ENCODE measurements around the gene DUSP7.

Gene DUSP7

GRCh38 chr3:52056521-52056967 is at the start of gene DUSP7:
Gene DUSP7 (minus strand): TSS chr3:52056571. CDS start chr3:52056366, 205 bp downstream.
- no peak for DNase-seq

DNA sequence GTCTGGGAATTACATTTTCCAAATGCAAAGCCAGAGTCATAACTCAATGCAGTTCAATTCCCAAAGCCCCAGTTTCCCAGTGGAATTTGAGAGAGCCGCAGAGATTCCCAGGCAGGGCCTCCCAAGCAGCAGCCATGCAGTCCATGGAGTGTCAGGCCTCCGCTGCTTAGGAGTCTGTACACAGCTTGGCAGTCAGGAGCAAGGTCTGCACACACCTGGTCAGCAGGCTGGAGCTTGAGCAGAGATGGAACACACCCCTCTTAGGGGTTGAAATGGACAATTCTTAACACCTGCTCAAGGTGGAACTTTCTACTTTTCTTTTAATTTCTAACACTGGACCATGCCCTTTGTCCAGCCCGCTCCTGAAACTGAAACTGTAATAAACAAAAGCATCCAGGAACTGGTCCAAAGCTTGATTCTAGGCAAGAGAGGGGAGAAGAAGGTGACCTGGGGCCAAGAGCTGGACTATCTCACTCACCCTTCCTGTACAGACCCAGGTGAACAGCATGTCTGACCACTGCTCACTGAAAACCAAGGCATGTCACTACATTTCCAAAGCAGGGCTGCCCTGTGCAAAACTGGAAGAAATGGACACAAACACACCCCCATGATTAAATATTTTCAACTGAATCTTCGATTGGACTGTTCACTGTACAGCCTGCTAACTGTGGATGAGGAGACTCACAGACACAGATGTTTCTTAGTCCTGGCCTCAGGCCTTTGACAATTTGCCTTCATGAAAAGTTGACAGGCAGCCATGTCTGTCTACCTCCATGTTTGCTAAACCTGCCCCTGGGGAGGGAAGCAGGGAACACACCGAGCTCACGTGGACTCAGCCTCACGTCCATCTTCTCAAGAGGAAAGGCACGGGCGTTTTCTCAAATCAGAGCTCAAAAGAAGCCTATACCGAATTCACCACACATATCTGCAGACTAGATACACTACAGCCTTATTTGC is 48.6 kb upstream of the DUSP7 start:
- no peak for DNase-seq

GRCh38 chr3:52102934-52103333 is 46.6 kb upstream of the DUSP7 start:
- DNase-seq = no peak

DNA sequence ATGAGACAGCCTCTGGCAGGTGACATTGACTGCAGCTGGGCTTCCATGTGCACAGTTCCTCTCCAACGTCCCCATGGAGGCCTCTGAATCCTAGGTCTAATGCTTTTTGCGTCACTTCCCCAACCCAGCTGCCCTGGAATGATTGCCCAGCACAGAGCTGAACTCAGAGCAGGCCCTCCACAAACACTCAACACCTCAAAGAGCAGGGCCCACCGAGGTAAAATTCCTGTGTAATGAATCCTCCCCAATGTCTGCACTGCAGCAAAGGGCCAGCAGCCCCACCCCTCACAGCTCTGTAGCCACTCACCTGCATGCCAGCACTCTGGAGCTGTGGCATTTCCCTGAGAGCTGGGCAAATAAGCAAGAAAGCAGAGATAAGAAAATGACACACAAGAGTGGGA is 42.6 kb upstream of the DUSP7 start:
- no peak for DNase-seq

DNA sequence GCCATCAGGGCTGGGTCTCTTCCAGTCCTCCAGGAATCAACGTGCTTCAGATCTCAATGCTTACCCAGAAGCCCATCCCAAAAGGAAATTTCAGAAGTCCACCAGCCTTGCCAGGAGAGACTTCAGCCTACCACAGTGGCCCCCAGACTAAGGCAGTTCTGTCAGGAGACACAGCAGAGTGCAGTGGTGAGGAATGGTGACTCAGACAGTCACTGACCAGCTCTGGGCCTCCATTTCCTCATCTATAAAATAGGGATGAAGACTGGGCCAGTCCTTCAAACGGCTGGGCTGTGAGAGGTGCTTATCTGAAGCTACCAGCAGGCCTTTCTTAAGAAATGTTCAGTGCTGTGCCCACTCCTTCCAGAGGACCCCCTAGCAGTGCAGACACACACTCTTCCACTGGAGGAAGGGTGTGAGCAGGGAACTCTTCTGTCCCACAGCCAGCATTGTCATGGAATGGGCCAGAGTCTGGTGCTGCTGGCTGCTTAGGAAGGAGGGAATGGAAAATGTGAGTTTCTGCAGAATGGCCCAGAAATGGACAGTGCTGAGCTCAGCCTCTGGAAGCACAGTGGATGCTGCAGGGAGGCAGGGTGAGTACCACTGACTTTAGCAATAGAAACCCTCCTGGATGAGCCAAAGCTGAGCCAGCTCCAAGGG is 41.6 kb upstream of the DUSP7 start:
- DNase-seq = no peak

DNA sequence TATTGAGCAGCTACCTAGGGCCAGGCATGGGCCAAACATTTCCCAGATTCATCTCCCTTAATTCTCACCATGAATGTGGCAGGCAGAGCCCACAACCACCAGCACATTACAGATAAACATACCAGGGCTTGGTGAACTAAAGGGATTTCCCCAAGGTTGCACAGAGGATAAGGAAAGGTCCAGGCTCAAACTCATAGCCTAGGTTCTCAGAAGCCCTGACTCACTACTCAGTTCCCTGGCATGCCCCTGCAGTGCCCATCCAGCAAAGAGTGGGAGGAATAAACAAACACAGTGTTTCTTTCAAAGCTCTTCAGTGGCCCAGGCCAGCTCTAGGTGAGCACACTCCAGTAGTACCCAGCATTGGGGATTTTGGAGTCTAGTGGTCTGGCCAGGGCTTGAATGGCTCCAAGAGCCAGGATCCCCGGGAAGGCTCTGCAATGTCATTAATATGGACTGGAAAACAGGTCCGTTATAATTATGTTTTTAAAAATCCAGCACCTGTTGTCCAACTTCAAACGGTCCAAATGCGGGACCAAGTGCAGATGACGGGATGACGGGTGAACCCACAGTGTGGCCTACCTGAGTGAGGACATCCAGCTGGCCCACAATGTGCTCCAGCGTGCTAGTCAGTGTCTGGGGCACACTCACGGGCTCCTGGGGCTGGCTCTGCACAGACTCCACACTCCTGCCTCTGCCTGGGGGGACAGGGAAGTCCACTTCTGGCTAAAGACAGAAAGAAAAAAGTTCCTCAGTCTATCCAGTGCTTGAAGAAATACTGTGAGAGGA is 39.8 kb upstream of the DUSP7 start:
- no peak for DNase-seq

DNA sequence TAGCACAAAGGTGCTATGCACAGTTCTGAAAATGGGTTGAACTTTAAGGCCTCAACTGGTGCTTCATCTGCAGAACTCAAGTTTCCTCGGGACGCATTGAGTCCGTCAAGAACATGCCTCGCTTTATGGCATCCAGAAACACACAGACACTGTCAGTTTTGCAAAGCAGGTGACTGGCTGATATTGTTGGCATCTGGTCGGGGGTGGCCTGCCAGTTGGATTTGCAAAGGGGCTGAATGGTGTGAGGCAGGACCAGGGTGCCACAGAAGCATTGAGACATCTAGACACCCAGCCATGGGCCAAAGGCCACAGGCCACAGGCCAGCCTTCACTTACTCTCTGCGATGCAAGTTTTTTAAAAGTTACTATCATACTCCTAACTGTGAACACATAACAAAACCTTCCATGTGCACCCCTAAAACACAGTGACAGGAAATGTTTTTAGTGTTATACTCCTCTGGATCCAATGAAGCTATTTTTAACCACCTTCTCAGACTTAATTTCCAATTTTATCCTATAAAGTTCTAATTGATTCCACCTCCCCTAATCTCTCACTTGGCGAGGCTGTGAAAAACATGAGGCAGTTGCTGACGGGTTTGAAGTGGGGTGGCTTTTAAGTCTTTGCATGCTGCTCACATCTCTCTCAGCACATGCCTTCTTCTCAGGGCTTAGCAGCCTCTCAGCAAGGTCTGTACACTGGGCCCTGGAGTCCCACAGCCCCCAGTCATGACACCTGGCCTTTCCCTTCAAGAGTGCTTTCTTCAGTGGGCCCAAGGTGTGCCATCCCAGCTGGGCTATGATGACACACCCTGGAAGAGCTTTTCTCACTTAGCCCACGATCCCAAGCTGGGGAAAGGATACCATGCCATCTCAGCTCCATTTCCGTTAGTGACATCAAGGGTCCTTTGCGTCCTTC is 38.5 kb upstream of the DUSP7 start:
- DNase-seq = no peak

DNA sequence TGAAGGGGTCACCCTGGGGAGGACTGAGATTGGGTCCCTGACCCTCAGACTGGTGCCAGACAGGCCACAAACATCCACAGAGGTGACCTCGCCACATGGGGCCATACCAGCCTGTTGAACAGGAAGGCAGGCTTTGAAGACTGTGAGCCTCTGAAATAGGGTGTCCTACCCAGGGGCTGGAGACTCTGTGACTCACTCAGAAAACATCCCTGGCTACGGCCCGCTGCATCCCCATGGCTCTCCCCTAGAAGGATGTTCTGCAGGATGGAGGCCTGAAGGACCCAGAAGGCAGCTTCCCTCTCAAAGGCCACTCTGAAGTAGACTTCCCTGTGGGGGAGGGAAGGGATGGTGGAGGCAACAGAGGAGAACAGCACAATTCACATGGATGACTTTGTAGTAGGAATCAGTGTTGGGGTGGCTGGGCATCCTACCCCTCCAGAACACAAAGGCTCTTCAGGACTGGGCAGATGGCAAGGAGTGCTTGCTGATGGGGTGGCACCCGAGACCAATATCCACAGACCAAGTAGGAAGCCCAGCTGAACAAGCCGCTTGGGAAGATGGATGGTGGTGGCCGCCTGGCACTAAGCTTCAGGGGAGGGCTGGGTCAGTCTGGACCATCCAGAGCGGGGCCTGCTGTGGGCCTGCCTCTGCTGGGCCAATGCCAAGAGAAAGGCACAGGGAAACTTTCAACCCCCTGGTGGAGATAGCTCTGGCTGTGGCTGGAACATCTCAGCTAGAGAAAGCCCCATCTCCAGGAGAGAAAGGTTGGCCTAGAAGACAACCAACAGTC is 37.6 kb upstream of the DUSP7 start:
- no peak for DNase-seq

GRCh38 chr3:52092891-52093290 is 36.5 kb upstream of the DUSP7 start:
- DNase-seq = no peak

DNA sequence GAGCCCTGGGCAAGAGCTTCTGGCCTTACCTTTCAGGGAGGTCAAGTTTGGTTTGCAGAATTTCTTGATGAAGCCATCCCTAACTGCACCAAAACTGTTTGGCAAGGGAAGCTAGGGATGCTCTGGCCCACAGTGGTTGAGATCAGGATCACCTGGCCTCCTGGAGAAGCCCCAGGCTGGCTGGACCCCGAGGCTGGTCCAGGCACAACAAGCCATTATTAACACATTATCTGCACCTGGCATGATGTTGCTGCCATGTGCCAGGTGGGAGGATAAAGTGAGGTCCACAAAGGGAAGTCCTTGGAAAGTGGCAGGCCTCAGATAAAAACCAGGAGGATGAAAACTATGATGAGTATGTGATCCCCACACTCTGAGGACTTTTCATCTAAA is 35.9 kb upstream of the DUSP7 start:
- no peak for DNase-seq

- DNase-seq = no peak
Observed at GRCh38 chr3:52091586-52092270, 35.4 kb upstream of the DUSP7 start.

DNA sequence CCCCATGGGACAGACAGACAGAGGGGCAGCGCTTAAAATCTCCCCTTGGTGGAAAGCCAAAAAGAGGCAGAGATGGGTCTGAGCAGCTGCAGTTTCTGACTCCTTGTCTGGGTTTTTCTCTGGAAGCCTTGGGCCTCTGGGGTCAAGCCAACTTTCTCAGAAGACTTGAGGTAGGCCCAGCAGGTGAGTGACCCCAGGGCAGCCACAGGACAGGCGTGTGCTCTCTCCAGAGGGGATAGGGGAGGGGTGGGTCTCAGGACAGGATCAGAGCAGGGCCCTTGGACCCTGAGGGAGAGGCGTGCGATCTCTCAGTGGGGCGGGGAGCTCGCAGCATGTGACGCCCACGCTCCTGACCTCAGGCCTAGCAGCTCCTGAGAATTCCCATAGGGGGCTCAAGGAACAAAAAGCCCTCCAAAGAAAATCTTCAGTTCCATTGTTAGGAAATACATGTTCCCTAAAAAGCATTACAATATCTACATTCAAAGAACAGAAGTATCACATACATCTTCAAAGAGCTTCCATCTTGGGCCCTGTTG is 34.6 kb upstream of the DUSP7 start:
- DNase-seq = no peak

GRCh38 chr3:52090131-52090932 is 34.0 kb upstream of the DUSP7 start:
- DNase-seq = no peak

- no peak for DNase-seq
Observed at GRCh38 chr3:52089691-52090090, 33.3 kb upstream of the DUSP7 start.

DNA sequence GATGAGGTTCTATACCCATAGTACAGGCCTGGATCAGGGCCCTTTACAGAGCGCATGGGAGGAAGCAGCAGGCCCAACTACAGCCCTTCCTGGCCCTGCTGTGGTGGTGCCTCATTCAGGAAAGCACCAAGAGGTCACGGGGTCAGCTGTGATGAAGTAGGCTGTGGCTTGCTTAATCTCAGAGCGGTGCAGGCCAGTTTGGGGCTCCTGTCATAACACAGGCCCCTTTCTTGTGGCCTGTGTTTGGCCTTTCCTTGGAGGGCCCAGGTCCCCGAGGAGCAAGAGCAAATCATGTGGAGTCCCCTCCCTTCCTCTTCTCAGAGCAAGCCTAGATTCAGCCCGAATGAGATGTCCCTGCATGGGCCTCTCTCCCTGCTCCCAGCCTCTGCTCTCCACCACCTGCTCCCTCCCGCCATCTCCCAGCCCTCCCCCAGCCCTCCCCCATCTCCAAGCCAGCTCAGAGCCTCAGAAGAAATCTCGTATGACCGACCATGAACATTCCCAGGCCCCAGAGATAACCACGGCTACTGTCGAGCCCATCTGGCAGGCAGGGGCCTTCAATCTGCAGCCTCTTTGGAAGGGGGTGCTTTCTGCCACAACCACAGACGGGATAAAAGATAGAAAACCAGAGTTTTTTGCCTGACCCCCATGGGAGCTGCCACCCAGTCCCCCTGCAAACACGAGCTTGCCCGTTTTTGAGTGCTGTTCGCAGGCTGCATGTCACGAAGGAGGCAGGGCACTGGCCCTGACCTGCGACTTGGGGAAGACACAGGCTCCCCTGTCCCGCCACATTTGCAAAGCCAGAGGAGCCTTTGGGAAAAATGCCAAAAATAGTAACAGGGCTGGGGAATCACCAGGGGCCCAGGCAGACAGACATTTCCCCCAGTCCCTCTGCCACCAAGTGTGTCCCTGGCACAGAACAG is 32.3 kb upstream of the DUSP7 start:
- no peak for DNase-seq

DNA sequence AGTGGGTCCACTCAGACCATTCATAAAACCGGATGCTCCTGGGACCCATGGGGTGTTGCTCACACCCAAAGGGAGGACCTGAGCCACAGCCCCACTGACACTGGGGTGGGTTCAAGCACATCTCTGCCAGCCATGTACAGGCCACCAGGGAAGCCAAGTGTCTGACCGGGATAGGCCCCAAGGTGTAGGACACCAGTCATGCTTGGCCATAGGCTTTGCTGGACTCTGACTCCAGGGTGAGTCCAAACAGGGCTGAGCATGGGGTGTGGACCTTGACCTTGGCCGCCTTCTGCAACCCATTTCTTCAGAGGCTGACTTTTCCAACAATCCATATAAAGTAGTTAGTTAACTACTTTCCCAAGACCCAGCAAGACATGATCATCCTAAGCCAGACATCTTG is 31.4 kb upstream of the DUSP7 start:
- no peak for DNase-seq

- DNase-seq = no peak
Observed at GRCh38 chr3:52086976-52087663, 30.7 kb upstream of the DUSP7 start.

GRCh38 chr3:52086461-52086860 is 30.1 kb upstream of the DUSP7 start:
- DNase-seq = no peak

Data from NCI-H446 treated with DMSO at 0.1 percent for 48 hours (cell line).